Muscle of leg (tissue), 11 donors: ENCODE measurements around the gene ACTR2. TPM values are rescaled to one million over a fixed set of nuclear protein-coding genes. Genes with fewer than 3 reads are reported as not detected.

Experiments
- DNase-seq: peaks from one replicate; pipeline ENCODE4 v3.0.0; 2013
- H3K27ac ChIP-seq: one replicate; pipeline ENCODE4 v1.5.1; 2013; ENCODE audit warnings: mild to moderate bottlenecking, low read length, control low read depth
- H3K27me3 ChIP-seq: one replicate; pipeline ENCODE4 v1.6.1; 2013; ENCODE audit warnings: low read length; ENCODE audit not compliant: control insufficient read depth, insufficient read depth
- H3K36me3 ChIP-seq: one replicate; pipeline ENCODE4 v1.6.1; 2013; ENCODE audit warnings: low read length; ENCODE audit not compliant: control insufficient read depth, insufficient read depth
- H3K4me1 ChIP-seq: one replicate; pipeline ENCODE4 v1.6.1; 2013; ENCODE audit warnings: low read length; ENCODE audit not compliant: control insufficient read depth, insufficient read depth
- H3K4me3 ChIP-seq: one replicate; pipeline ENCODE4 v1.5.1; 2013; ENCODE audit warnings: low read length, control low read depth
- H3K9me3 ChIP-seq: replicated peaks from 2 replicates; pipeline ENCODE4 v1.6.1; 2013; ENCODE audit warnings: low read depth, low read length; ENCODE audit not compliant: control insufficient read depth
- WGBS: methylation state at CpG from one replicate; pipeline ENCODE4 v1.1.5; 2013; ENCODE audit warnings: missing lambda C conversion rate; ENCODE audit not compliant: insufficient coverage; 5-methylcytosine and 5-hydroxymethylcytosine counted together
- polyA plus RNA-seq, 8 donors: library from polyadenylated mRNA; unstranded; fragments of 120-200 nt; gene quantifications; one replicate each; pipeline versions ENCODE4 v1.2.1 to v1.2.3, GENCODE V29; 2013; ENCODE audit warnings: inconsistent platforms in 1 of 8, low replicate concordance in 1 of 8; ENCODE audit not compliant: insufficient read length in 8 of 8, insufficient read depth in 1 of 8
- total RNA-seq: library from RNA; stranded (reverse); fragments of 120-200 nt; gene quantifications from one replicate; pipeline ENCODE4 v1.2.4, GENCODE V29; 2013

The ACTR2 gene
- total and polyA plus RNA-seq, 9 donors, result 38.3 to 170 (median 125) TPM

DNA sequence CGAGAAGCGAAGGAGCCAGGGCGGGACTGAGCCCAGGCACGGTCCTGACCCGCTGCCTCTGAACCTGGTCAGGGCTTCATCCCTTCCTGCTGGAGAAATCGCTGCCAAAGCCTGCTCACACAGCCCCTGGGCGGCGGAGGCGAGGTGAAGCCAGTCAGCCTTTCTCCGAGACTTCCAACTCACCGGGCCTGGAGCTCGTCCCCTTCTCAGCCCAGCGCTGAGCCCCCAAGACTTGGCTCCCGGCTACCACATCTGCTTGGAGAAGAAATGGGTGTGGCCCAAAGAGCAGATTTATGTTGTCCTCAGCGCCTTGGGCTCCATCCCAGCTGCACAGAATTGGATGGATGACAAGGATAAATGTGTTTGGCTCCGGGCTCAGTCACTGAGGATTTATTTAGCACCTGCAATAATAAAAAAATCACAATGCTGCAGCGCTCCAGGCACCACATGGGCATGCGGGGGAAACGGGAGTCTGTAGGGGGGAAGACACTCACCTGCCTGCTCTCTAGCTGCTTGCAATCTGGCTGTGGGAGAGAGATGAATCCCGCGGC is 64.9 kb downstream of the ACTR2 start:
- Histone ChIP-seq H3K4me3 (no peak overlapping the region), H3K9me3 (no peaks in the 10 kb centered on the region), H3K36me3 (no peaks in the 10 kb centered on the region), H3K27me3 (no peaks in the 10 kb centered on the region), H3K4me1 (peaks cover 30% of the 10 kb centered on the region), H3K27ac (peak overlapping the region; percentile 39)
- DNase-seq, result peak; percentile 92
- 33% methylated on average over 16 of the region's 21 CpGs for WGBS

DNA sequence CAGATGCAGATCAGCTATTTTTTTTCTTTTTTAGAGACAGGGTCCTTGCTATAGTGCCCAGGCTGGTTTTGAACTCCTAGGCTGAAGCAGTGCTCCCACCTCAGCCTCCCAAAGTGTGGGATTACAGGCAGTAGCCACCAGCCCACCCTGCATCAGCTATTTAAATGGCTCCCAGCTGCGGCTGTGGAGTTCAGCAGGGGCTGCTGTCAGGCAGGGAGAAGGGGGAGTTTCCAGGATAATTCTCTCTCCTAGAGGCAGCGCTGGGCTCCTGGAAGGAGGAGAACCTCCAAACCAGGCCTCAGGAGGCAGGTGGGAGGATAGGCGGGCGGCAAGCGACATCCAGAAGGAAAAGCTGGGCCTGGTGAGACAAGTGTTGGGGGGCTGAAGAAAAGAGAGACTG is 65.7 kb downstream of the ACTR2 start:
- no peaks in the 10 kb centered on the region for H3K9me3 ChIP-seq
- no peaks in the 10 kb centered on the region for H3K36me3 ChIP-seq
- DNase-seq, result no peak
- peaks cover 30% of the 10 kb centered on the region for H3K4me1 ChIP-seq
- WGBS, result 45% methylated on average over 4 of the region's 5 CpGs
- H3K4me3 ChIP-seq, result no peak overlapping the region
- no peaks in the 10 kb centered on the region for H3K27me3 ChIP-seq
- peak overlapping the region; percentile 47 for H3K27ac ChIP-seq

DNA sequence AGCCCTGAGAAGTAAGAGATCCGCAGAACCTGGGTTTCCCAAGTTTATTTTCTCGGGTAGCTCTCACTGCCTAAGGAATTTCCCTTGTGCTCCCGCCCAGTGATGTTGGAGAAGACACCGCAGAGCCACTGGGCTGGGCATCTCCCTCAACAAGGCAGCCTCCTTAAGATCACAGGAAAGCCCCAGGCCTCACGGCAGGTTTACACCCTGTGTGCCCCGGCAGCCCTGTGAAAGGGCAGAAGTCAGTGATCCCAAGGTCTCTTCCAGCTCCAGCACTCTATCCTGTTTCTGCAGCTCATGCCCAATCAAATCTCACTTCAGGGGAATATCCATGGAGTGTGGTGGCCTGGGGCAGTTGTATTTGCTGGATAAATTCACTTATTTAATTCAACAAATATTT is 66.5 kb downstream of the ACTR2 start:
- Histone ChIP-seq H3K9me3 (no peaks in the 10 kb centered on the region), H3K27ac (peak overlapping the region; percentile 47), H3K36me3 (no peaks in the 10 kb centered on the region), H3K4me3 (no peak overlapping the region), H3K4me1 (peaks cover 30% of the 10 kb centered on the region), H3K27me3 (no peaks in the 10 kb centered on the region)
- no peak for DNase-seq
- 62% methylated on average over 4 of the region's 6 CpGs for WGBS

DNA sequence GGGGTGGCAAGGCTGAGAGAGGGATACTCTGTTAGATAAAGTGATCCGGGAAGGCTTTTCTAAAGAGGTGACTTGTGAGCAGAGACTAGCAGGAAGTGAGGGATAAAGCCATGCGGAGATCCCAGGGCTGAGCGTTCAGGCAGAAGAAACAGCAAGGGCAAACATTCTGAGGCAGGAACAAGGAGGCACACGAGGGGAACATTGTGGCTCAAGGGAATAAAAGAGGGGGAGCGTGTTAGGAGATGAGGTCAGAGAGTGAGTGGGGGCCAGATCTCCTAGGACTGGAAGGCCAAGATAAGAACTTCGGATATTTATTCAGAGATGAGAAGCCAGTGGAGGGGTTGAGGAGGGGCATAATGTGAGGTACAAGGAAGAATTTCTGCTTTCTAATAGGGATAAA is 67.1 kb downstream of the ACTR2 start:
- Histone ChIP-seq H3K36me3 (no peaks in the 10 kb centered on the region), H3K4me3 (no peak overlapping the region), H3K27ac (no peak overlapping the region), H3K27me3 (no peaks in the 10 kb centered on the region), H3K9me3 (no peaks in the 10 kb centered on the region), H3K4me1 (peaks cover 34% of the 10 kb centered on the region)
- no peak for DNase-seq
- WGBS, result 46% methylated on average over 6 of the region's 6 CpGs

DNA sequence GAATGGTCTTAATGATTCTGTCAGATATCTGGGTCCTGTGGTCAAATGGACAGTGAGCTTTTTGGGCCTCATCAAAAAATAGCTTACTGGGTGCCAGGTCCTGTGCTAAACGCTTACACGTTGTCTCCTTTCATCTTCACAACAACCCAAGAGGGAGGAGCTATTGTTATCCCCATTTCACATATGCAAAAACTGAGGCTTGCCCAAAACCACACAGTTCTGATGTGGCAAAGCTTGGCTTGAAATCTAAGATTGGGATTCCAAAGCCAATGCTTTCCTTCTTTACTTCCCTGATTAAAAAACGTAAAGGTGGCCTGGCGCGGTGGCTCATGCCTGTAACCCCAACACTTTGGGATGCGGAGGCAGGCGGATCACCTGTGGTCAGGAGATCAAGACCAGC is 69.3 kb downstream of the ACTR2 start:
- no peaks in the 10 kb centered on the region for H3K9me3 ChIP-seq
- H3K27ac ChIP-seq, result no peak overlapping the region
- H3K36me3 ChIP-seq, result no peaks in the 10 kb centered on the region
- no peaks in the 10 kb centered on the region for H3K27me3 ChIP-seq
- no CpG with 5 or more reads among the region's 7 CpGs for WGBS
- DNase-seq, result no peak
- peaks cover 51% of the 10 kb centered on the region for H3K4me1 ChIP-seq
- H3K4me3 ChIP-seq, result no peak overlapping the region

DNA sequence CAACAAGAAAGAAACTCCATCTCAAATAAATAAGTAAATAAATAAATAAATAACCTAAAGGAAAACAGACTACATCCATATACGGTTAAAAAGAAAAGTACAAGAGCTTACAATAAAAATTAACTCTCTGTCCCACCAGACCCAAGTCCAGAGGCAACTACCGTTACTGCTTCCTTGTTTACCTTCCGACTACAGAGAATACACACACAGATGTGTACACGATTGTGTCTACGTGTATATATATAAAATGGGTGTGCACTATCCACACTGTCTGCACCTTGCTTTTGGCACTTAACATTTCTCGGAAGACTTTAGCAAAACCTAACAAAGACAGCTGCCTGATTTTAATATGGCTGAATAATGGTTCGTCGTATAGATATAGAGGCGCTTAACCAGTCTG is 69.9 kb downstream of the ACTR2 start:
- H3K27ac ChIP-seq, result no peak overlapping the region
- no peaks in the 10 kb centered on the region for H3K36me3 ChIP-seq
- 95% methylated on average over 3 of the region's 9 CpGs for WGBS
- H3K4me3 ChIP-seq, result no peak overlapping the region
- H3K4me1 ChIP-seq, result peaks cover 51% of the 10 kb centered on the region
- H3K27me3 ChIP-seq, result no peaks in the 10 kb centered on the region
- no peaks in the 10 kb centered on the region for H3K9me3 ChIP-seq
- DNase-seq, result no peak

DNA sequence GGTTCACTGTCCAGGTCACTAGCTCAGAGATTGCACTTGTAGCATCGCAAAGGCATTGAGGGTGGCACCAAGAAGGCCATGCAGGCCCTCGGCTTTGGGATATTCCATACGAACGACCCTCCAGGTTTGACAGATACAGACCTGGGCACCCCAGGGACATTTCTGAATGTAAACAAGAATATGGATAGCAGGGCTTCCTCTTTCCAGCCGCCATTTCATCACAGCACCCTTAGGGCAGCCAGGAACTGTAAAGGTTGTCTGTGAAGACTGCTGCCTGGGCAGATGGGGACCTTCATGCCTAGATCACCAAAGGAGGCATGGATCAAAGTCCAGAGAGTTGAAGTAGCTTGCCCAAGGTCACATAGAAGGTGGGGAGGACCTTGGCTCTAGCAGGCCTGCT is 70.5 kb downstream of the ACTR2 start:
- no peak for DNase-seq
- Histone ChIP-seq H3K27me3 (no peaks in the 10 kb centered on the region), H3K4me3 (no peak overlapping the region), H3K36me3 (no peaks in the 10 kb centered on the region), H3K27ac (no peak overlapping the region), H3K4me1 (peaks cover 51% of the 10 kb centered on the region), H3K9me3 (no peaks in the 10 kb centered on the region)
- 70% methylated on average over 2 of the region's 5 CpGs for WGBS

DNA sequence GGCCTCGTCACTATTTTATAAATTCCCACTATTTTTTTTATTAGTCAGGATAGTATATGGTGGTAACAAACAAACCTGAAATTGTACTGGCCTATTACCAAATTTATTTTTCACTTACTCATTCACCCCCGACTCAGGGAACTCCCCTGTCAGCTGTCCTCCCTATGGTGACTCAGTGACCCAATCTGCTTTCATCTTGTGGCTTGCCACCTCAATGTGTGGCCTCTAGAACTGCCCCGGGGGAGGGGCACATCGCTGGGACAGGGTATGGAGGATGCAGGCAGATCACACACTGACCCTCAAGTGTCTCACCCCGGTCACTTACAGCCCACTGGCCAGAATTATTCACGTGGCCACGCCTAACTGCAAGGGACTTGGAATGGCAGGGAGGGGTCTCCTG is 71.6 kb downstream of the ACTR2 start:
- Histone ChIP-seq H3K36me3 (no peaks in the 10 kb centered on the region), H3K27ac (peak overlapping the region; percentile 89), H3K9me3 (no peaks in the 10 kb centered on the region), H3K4me1 (peaks cover 39% of the 10 kb centered on the region), H3K27me3 (no peaks in the 10 kb centered on the region), H3K4me3 (no peak overlapping the region)
- no peak for DNase-seq
- 100% methylated on average over 2 of the region's 7 CpGs for WGBS

DNA sequence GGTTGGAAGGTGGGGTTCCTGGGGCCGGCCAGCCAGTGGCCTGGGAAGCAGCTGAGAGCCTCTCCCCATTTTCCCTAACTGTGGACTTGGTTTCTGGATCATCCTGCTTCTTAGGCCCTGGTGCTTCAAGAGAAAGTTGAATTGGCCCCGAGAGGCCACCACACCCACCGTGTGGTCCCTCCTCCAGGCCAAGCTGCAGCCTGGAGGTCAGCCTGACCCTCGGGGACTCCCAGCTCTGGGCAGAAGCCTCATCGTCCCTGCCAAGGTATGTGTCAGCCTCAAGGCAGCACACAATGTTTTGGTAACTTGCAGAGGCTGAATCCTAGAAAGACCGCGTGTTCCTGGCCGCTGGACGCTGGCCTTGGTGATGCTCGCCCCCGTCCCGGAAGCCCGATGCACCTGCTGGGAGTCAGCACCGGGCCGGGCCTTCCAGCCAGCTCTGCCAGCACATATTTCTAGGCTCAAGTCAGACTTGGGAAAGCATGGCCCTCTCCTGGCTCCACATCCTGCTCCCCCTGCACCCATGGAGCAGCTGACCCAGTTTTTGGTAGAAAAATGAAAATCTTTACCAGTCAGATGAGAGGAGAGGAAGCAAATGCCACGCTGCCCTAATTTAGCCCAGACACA is 72.6 kb downstream of the ACTR2 start:
- Histone ChIP-seq H3K4me3 (no peak overlapping the region), H3K4me1 (peaks cover 35% of the 10 kb centered on the region), H3K9me3 (no peaks in the 10 kb centered on the region), H3K36me3 (no peaks in the 10 kb centered on the region), H3K27me3 (no peaks in the 10 kb centered on the region), H3K27ac (peak overlapping the region; percentile 89)
- 8% methylated on average over 13 of the region's 16 CpGs for WGBS
- DNase-seq, result peak; percentile 94

DNA sequence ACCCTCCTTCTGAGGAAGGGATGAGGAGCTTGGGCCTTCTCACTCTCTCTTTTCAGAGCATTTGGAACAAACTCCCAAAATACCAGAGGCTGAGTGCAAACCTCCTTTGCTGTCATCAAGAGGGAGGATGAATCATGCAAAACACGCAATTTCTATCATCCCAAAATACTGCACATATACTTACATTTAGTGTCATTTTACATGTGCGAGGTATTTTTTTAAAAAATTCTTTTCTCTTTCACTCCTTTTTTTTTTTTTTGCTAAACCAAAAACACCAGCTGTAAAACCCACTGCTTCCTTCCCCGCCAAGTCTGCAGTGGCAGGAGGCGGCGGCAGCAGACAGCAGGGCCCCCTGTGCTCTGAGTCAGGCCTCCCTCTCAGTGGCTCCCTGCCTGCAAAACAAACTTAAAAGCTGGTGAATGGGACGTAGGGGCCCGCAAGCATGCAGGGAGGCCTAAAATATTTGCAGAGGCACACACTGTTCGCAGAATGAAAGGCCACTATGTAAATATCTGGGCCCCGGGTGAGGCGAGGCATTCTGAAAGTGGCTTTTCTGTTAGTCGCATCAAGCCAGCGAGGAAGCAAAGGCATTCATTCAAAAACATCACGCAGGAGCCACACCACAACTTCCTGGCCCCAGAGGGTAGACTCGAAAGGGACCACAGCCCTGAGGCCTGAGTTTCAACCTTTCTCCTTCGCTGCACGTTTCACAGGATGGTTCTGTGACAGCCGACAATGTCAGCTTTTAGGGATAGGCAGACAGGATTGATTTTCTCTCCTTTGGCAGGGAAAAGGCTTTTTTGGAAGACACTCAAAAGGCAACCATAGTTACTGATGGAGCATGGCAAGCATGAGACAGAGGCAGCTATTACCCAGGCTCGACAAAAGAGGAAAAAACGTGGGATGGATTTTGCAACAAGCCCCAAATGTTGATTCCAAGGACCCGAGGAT is 73.4 kb downstream of the ACTR2 start:
- H3K27me3 ChIP-seq, result no peaks in the 10 kb centered on the region
- H3K27ac ChIP-seq, result peak overlapping the region; percentile 89
- no peak overlapping the region for H3K4me3 ChIP-seq
- no peaks in the 10 kb centered on the region for H3K9me3 ChIP-seq
- WGBS, result 6% methylated on average over 12 of the region's 20 CpGs
- H3K4me1 ChIP-seq, result peaks cover 35% of the 10 kb centered on the region
- H3K36me3 ChIP-seq, result no peaks in the 10 kb centered on the region
- DNase-seq, result peak; percentile 92
